GM23248 (cell line): Measurements from ENCODE around the gene RYR3.

Experiments
- EZH2 ChIP-seq: fragments of 200-600 bp; sonication (generic); IDR thresholded peaks from 2 replicates; pipeline ENCODE4 v1.6.1; 2018; ENCODE audit warnings: antibody characterized with exemption, mild to moderate bottlenecking; ENCODE audit not compliant: insufficient read depth, poor library complexity, severe bottlenecking
- EZH2phosphoT487 ChIP-seq: fragments of 200-600 bp; sonication (generic); IDR thresholded peaks from 2 replicates; pipeline ENCODE4 v1.6.1; 2018; ENCODE audit warnings: antibody characterized with exemption, moderate library complexity, mild to moderate bottlenecking, low read depth; ENCODE audit not compliant: insufficient read depth

GRCh38 chr15:33311312-33311971 is 675 bp downstream of the RYR3 start:
- TF ChIP-seq EZH2phosphoT487 (no peak), EZH2 (no peak)
